SH-SY5Y (cell line): Measurements from ENCODE around the gene ZNF428.

Experiments
- GATA2 ChIP-seq: IDR thresholded peaks from 2 replicates; pipeline ENCODE4 v1.6.1; 2011; ENCODE audit warnings: mild to moderate bottlenecking, low read depth, low read length
- GATA3 ChIP-seq: IDR thresholded peaks from 2 replicates; pipeline ENCODE4 v1.6.1; 2011; ENCODE audit warnings: low read depth, mild to moderate bottlenecking, low read length, moderate library complexity

- TF ChIP-seq GATA2 (no peak), GATA3 (no peak)
These were observed 2.6 kb upstream of the ZNF428 start for GRCh38 chr19:43622070-43622469.
